Ramos (cell line): Measurements from ENCODE around the gene AMZ2.

Experiments used
- in situ Hi-C: fragments of 300-500 bp; cut with MboI; formaldehyde crosslinking; loops from one replicate; pipeline ENCODE4 v1.14.3; 2022; ENCODE audit warnings: low sequenced_read_pairs; ENCODE audit not compliant: unreplicated experiment

Gene AMZ2

GRCh38 chr17:68304706-68305105, 56.9 kb downstream of the AMZ2 start:
- in situ Hi-C loops = no loop called here

- in situ Hi-C loops = no loop called here
These were observed 57.3 kb downstream of the AMZ2 start for GRCh38 chr17:68305142-68305541.
